Calu3 (cell line): ENCODE results near the gene KRTAP5-8. TPM values are rescaled to one million over a fixed set of nuclear protein-coding genes. Genes with fewer than 3 reads are reported as not detected.
"Not testable (repeated sequence)": the region's sequence is repeated elsewhere in the genome, so short reads cannot be mapped to it uniquely, and the experiment has no call there.

Experiments
- Bru-seq: library from RNA; stranded (reverse); fragments of 400-500 nt; gene quantifications from one replicate; lab custom pipeline; 2021; lab: Mats Ljungman, UMichigan
- BruChase-seq, 2 experiments: library from RNA; stranded (reverse); fragments of 400-500 nt; gene quantifications; one replicate each; lab custom pipeline; 2021; lab: Mats Ljungman, UMichigan
- BruUV-seq: library from RNA; stranded (reverse); fragments of 400-500 nt; replicated peaks from 2 replicates; lab custom pipeline; 2021; lab: Mats Ljungman, UMichigan
- CTCF ChIA-PET: fragments of 300-600 bp; sonication (Branson Sonifier 250); formaldehyde crosslinking; loops from one replicate; lab custom pipeline; 2022; ENCODE audit warnings: antibody characterized with exemption; lab: Charles Lee
- DNase-seq: peaks from one replicate; pipeline ENCODE4 v3.0.0; 2022
- H3K27ac Mint-ChIP-seq: one replicate; pipeline ENCODE4 v1.8.0; 2022; ENCODE audit warnings: mixed read lengths; ENCODE audit not compliant: unreplicated experiment
- H3K27me3 Mint-ChIP-seq: one replicate; pipeline ENCODE4 v1.8.0; 2022; ENCODE audit warnings: mixed read lengths; ENCODE audit not compliant: unreplicated experiment
- H3K36me3 Mint-ChIP-seq: one replicate; pipeline ENCODE4 v1.8.0; 2022; ENCODE audit warnings: mild to moderate bottlenecking, moderate library complexity, mixed read lengths; ENCODE audit not compliant: insufficient read depth, unreplicated experiment
- H3K4me1 Mint-ChIP-seq: one replicate; pipeline ENCODE4 v1.8.0; 2022; ENCODE audit warnings: mild to moderate bottlenecking, low read depth, mixed read lengths; ENCODE audit not compliant: unreplicated experiment
- H3K4me3 Mint-ChIP-seq: one replicate; pipeline ENCODE4 v1.8.0; 2022; ENCODE audit warnings: mild to moderate bottlenecking, low read depth, moderate library complexity, mixed read lengths; ENCODE audit not compliant: unreplicated experiment
- H3K9me3 Mint-ChIP-seq: one replicate; pipeline ENCODE4 v1.8.0; 2022; ENCODE audit warnings: low read depth, mixed read lengths; ENCODE audit not compliant: unreplicated experiment
- CTCF ChIP-seq: fragments of 200-600 bp; IDR thresholded peaks from one replicate; pipeline ENCODE4 v1.8.0; 2022; ENCODE audit warnings: antibody characterized with exemption; ENCODE audit not compliant: unreplicated experiment
- intact Hi-C: fragments of 100-400 bp; cut with micrococcal nuclease; formaldehyde crosslinking; loops from one replicate; pipeline ENCODE4 v1.10.0; 2022; ENCODE audit not compliant: unreplicated experiment
- long read RNA-seq: library from polyadenylated mRNA; stranded (forward); transcript quantifications from one replicate; pipeline ENCODE4 v2.0.0, GENCODE V29; 2022
- total RNA-seq: library from RNA; stranded (reverse); gene quantifications from 2 replicates; pipeline ENCODE4 v1.2.3, GENCODE V29; 2022

Gene KRTAP5-8
- total RNA-seq, result not detected in 2 replicates
- Bru-seq, nascent RNA, result not detected
- BruChase-seq, experiment 1, labeled RNA remaining after a 6-hour chase, result not detected
- not detected for BruChase-seq, experiment 2, labeled RNA remaining after a 2-hour chase
- long read RNA-seq, result 0 reads

- peaks cover 44% of the 10 kb centered on the region for H3K27me3 Mint-ChIP-seq
- H3K27ac Mint-ChIP-seq, intact Hi-C loops, H3K9me3 Mint-ChIP-seq, H3K4me1 Mint-ChIP-seq, BruUV-seq, DNase-seq, CTCF ChIA-PET, H3K36me3 Mint-ChIP-seq, H3K4me3 Mint-ChIP-seq: not testable (repeated sequence)
These were observed at the start of gene KRTAP5-8 for GRCh38 chr11:71537977-71538665. Gene KRTAP5-8, plus strand, starts transcription at chr11:71538025. Its CDS starts 31 bp downstream, at chr11:71538056.

- intact Hi-C loops, result no loop called here
- no peak overlapping the region for H3K4me3 Mint-ChIP-seq
- TF ChIP-seq CTCF, result no peak
- no peaks in the 10 kb centered on the region for H3K27me3 Mint-ChIP-seq
- H3K36me3 Mint-ChIP-seq, result peaks cover 36% of the 10 kb centered on the region
- H3K9me3 Mint-ChIP-seq, result no peaks in the 10 kb centered on the region
- no TSS peak for BruUV-seq
- peaks cover 12% of the 10 kb centered on the region for H3K4me1 Mint-ChIP-seq
- DNase-seq, result no peak
- CTCF ChIA-PET, result no interaction called here
- no peak overlapping the region for H3K27ac Mint-ChIP-seq
These were observed 49.0 kb upstream of the KRTAP5-8 start for GRCh38 chr11:71488681-71489270.

GRCh38 chr11:71489311-71490043, 48.3 kb upstream of the KRTAP5-8 start:
- H3K27ac Mint-ChIP-seq, result no peak overlapping the region
- peak; percentile 20 for DNase-seq
- H3K4me3 Mint-ChIP-seq, result no peak overlapping the region
- CTCF ChIA-PET, result no interaction called here
- peaks cover 12% of the 10 kb centered on the region for H3K4me1 Mint-ChIP-seq
- intact Hi-C loops, result no loop called here
- no peaks in the 10 kb centered on the region for H3K27me3 Mint-ChIP-seq
- TF ChIP-seq CTCF, result no peak
- peaks cover 32% of the 10 kb centered on the region for H3K36me3 Mint-ChIP-seq
- BruUV-seq, result no TSS peak
- H3K9me3 Mint-ChIP-seq, result no peaks in the 10 kb centered on the region

- DNase-seq, result no peak
- H3K36me3 Mint-ChIP-seq, result peaks cover 36% of the 10 kb centered on the region
- H3K9me3 Mint-ChIP-seq, result no peaks in the 10 kb centered on the region
- TF ChIP-seq CTCF, result no peak
- H3K27ac Mint-ChIP-seq, result no peak overlapping the region
- CTCF ChIA-PET, result no interaction called here
- BruUV-seq, result no TSS peak
- peaks cover 12% of the 10 kb centered on the region for H3K4me1 Mint-ChIP-seq
- intact Hi-C loops, result no loop called here
- H3K27me3 Mint-ChIP-seq, result no peaks in the 10 kb centered on the region
- no peak overlapping the region for H3K4me3 Mint-ChIP-seq
These were observed 47.6 kb upstream of the KRTAP5-8 start for GRCh38 chr11:71490044-71490730.
